NT2/D1 (cell line): ENCODE measurements around the gene ARHGEF16.

ENCODE experiments used
- DNase-seq: peaks from one replicate; pipeline ENCODE4 v3.0.0-alpha.2; 2011; ENCODE audit warnings: low read depth, low spot score
- H3K27me3 ChIP-seq: 2 replicates; pipeline ENCODE4 v1.6.0; 2011; ENCODE audit warnings: mild to moderate bottlenecking; ENCODE audit not compliant: insufficient read length, insufficient read depth
- H3K36me3 ChIP-seq: 2 replicates; pipeline ENCODE4 v1.6.1; 2011; ENCODE audit warnings: mild to moderate bottlenecking, low read length, mixed read lengths; ENCODE audit not compliant: insufficient read depth, insufficient read length
- H3K4me1 ChIP-seq: 2 replicates; pipeline ENCODE4 v1.5.1; 2011; ENCODE audit not compliant: insufficient read depth, insufficient read length
- H3K4me3 ChIP-seq: 2 replicates; pipeline ENCODE4 v1.5.1; 2011; ENCODE audit warnings: low read depth; ENCODE audit not compliant: insufficient read length
- H3K9ac ChIP-seq: 2 replicates; pipeline ENCODE4 v1.6.0; 2011; ENCODE audit warnings: low read depth; ENCODE audit not compliant: insufficient read length
- H3K9me3 ChIP-seq: 2 replicates; pipeline ENCODE4 v1.5.1; 2011; ENCODE audit warnings: mild to moderate bottlenecking, low read length; ENCODE audit not compliant: insufficient read depth
- SUZ12 ChIP-seq: IDR thresholded peaks from 2 replicates; pipeline ENCODE4 v1.6.1; 2011; ENCODE audit not compliant: insufficient read length, insufficient read depth; ENCODE audit errors: extremely low read depth
- YY1 ChIP-seq: IDR thresholded peaks from 2 replicates; pipeline ENCODE4 v1.6.1; 2011; ENCODE audit not compliant: insufficient read length, insufficient read depth
- ZNF274 ChIP-seq: IDR thresholded peaks from 2 replicates; pipeline ENCODE4 v1.6.1; 2011; ENCODE audit warnings: mild to moderate bottlenecking, low read depth, low read length

ARHGEF16 gene

DNA sequence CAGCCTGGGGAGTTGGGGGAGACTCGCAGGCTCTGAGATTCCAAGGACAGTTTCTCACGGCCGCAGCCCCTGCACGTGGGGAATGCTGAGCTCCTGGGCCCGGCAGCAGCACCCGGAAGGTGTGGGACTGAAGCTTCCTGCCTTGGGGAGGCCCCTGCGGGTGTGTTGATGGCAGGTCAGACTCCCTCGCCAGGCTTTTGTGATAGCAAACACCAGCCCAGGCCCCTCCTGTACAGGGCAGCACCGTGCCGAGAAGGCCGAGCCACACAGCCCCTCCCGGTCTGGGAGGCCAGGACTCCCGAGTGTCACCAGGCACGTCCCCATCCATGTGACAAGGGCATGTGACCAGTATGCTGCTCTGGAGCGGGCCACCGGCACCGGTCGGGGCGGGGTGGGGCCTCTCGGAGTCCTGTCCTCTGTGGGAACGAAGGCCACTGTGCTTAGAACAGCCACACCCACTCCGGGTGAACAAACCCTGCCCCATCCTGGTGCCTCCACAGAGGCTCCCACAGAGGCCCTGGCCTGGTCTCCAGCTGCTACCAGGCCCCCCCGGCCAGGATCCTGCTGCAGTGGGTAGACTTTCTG lies 31.1 kb upstream of the ARHGEF16 start:
- TF ChIP-seq SUZ12 (no peak), ZNF274 (no peak), YY1 (no peak)
- H3K27me3 ChIP-seq = no peaks in the 10 kb centered on the region

GRCh38 chr1:3423896-3424611 lies 30.4 kb upstream of the ARHGEF16 start:
- no peak for DNase-seq
- Histone ChIP-seq H3K4me3 (no peak overlapping the region), H3K9ac (peak overlapping the region; percentile 10), H3K36me3 (no peaks in the 10 kb centered on the region), H3K4me1 (peaks cover 3% of the 10 kb centered on the region), H3K9me3 (no peaks in the 10 kb centered on the region), H3K27me3 (no peaks in the 10 kb centered on the region)
- TF ChIP-seq YY1 = no peak
- TF ChIP-seq ZNF274 = no peak

More for the DNA sequence above, 31.1 kb upstream of the ARHGEF16 start:
- peaks cover 3% of the 10 kb centered on the region for H3K4me1 ChIP-seq
- no peak for DNase-seq
- no peaks in the 10 kb centered on the region for H3K9me3 ChIP-seq
- H3K4me3 ChIP-seq = no peak overlapping the region
- peak overlapping the region; percentile 10 for H3K9ac ChIP-seq
- H3K36me3 ChIP-seq = no peaks in the 10 kb centered on the region

- H3K9me3 ChIP-seq = no peaks in the 10 kb centered on the region
- TF ChIP-seq ZNF274 (no peak), YY1 (no peak), SUZ12 (no peak)
- H3K27me3 ChIP-seq = no peaks in the 10 kb centered on the region
- H3K36me3 ChIP-seq = no peaks in the 10 kb centered on the region
- H3K4me3 ChIP-seq = no peak overlapping the region
- H3K4me1 ChIP-seq = peaks cover 9% of the 10 kb centered on the region
- no peak for DNase-seq
- H3K9ac ChIP-seq = no peak overlapping the region
These were observed 28.8 kb upstream of the ARHGEF16 start for GRCh38 chr1:3425486-3426215.

GRCh38 chr1:3426956-3427535 lies 27.4 kb upstream of the ARHGEF16 start:
- TF ChIP-seq ZNF274 = no peak
- TF ChIP-seq YY1 = no peak
- no peak for TF ChIP-seq SUZ12
- Histone ChIP-seq H3K9me3 (no peaks in the 10 kb centered on the region), H3K36me3 (no peaks in the 10 kb centered on the region), H3K4me3 (no peak overlapping the region), H3K9ac (no peak overlapping the region), H3K4me1 (peaks cover 17% of the 10 kb centered on the region), H3K27me3 (no peaks in the 10 kb centered on the region)
- DNase-seq = no peak

DNA sequence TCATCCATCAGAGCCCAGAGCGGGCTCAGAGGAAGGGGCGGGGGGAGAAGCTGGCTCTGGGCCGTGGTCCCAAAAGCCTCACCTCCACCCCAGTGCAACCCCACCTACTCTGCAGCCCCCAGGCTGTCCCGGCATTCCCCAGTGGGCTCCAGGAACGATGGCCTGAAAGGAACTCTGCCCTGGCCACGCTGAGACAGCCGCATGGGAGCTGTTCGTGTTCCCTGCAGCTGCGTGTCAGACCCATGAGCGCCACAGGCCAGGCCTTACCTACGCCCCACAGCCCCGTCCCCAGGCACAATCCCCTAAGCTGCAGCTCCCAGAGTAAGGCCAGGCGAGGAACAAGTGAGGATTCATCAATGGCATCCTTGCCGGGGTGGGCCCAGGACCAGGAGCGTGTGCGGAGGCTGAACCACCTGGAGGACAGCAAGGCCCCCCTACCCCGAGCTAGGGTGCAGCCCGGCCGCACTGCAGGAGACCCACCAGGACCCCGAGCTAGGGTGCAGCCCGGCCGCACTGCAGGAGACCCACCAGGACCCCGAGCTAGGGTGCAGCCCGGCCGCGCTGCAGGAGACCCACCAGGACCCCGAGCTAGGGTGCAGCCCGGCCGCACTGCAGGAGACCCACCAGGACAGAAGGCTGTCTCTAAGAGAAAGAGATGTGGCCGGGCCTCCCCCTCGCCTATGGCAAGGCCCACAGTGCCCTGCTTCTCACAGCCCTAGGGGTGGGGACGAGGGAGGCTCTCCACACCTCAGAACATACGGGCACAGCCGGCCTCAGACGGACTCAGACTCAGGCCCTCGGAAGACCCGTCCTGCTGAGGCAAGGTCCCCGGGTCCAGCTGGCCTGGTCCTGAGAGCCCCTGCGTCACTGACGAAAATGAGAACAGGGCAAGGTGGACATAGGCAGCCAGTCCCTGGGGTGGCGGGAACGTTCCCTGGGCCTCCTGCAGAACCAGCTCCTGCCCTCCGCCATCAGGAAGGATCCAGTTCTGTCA lies 26.5 kb upstream of the ARHGEF16 start:
- no peaks in the 10 kb centered on the region for H3K36me3 ChIP-seq
- TF ChIP-seq ZNF274 (no peak), SUZ12 (no peak), YY1 (no peak)

GRCh38 chr1:3428899-3429298 lies 25.6 kb upstream of the ARHGEF16 start:
- Histone ChIP-seq H3K27me3 (no peaks in the 10 kb centered on the region), H3K4me3 (no peak overlapping the region), H3K9ac (no peak overlapping the region), H3K9me3 (no peaks in the 10 kb centered on the region), H3K36me3 (no peaks in the 10 kb centered on the region), H3K4me1 (peaks cover 14% of the 10 kb centered on the region)
- no peak for TF ChIP-seq ZNF274
- no peak for TF ChIP-seq YY1
- no peak for TF ChIP-seq SUZ12
- DNase-seq = no peak

More for the DNA sequence above, 26.5 kb upstream of the ARHGEF16 start:
- no peaks in the 10 kb centered on the region for H3K27me3 ChIP-seq
- peaks cover 17% of the 10 kb centered on the region for H3K4me1 ChIP-seq
- H3K9me3 ChIP-seq = no peaks in the 10 kb centered on the region
- H3K9ac ChIP-seq = no peak overlapping the region
- H3K4me3 ChIP-seq = no peak overlapping the region
- DNase-seq = no peak
